Stomach (tissue), 4 donors: ENCODE results near the gene SERTAD3.

Experiments
- POLR2A ChIP-seq, 4 donors: fragments of 450-650 bp; IDR thresholded peaks; one replicate each; pipeline ENCODE4 v1.6.1; 2016; ENCODE audit warnings: antibody characterized with exemption in 4 of 4, control low read depth in 2 of 4, mild to moderate bottlenecking in 1 of 4, moderate library complexity in 1 of 4
- POLR2AphosphoS5 ChIP-seq, 3 donors: sonication (generic); formaldehyde crosslinking; IDR thresholded peaks; one replicate each; pipeline ENCODE4 v1.6.1; 2016; ENCODE audit warnings: antibody characterized with exemption in 3 of 3
- TF ChIP-seq, protein P1 (sequence below), 7 experiments: fragments of 450-650 bp in 4 of 7; fragments of 200-600 bp in 3 of 7; sonication (generic) in 3 of 7; IDR thresholded peaks; one replicate each; pipeline ENCODE4 v1.5.1; 2016 to 2019; ENCODE audit warnings: antibody characterized with exemption in 7 of 7, control low read depth in 2 of 7, mild to moderate bottlenecking in 1 of 7

DNA sequence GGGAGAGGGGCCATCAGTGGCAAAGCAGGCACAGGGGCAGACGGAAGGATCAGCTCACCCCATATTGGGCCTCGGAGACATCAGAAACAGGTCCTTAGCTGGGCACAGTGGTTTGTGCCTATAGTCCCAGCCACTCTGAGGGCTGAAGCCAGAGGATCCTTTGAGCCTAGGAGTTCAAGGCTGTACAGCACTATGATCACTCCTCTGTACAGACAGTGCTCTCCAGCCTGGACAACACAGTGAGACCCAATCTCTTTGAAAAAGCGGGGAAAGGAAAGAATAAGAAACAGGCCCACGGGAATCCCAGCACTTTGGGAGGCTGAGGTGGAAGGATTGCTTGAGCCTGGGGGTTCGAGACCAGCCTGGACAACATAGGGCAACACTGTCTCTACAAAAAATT, 24.4 kb downstream of the SERTAD3 start:
- TF ChIP-seq, protein P1, sequence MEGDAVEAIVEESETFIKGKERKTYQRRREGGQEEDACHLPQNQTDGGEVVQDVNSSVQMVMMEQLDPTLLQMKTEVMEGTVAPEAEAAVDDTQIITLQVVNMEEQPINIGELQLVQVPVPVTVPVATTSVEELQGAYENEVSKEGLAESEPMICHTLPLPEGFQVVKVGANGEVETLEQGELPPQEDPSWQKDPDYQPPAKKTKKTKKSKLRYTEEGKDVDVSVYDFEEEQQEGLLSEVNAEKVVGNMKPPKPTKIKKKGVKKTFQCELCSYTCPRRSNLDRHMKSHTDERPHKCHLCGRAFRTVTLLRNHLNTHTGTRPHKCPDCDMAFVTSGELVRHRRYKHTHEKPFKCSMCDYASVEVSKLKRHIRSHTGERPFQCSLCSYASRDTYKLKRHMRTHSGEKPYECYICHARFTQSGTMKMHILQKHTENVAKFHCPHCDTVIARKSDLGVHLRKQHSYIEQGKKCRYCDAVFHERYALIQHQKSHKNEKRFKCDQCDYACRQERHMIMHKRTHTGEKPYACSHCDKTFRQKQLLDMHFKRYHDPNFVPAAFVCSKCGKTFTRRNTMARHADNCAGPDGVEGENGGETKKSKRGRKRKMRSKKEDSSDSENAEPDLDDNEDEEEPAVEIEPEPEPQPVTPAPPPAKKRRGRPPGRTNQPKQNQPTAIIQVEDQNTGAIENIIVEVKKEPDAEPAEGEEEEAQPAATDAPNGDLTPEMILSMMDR (IDR thresholded peaks at IDR 0.05) = no peak
- no peak for TF ChIP-seq POLR2A (IDR thresholded peaks at IDR 0.05)
- no peak for TF ChIP-seq POLR2AphosphoS5 (IDR thresholded peaks at IDR 0.05)
